Smooth muscle cell (in vitro differentiated cells): ENCODE results near the gene TMEM45B. TPM values are rescaled to one million over a fixed set of nuclear protein-coding genes. Genes with fewer than 3 reads are reported as not detected.
"Not testable (repeated sequence)": the region's sequence is repeated elsewhere in the genome, so short reads cannot be mapped to it uniquely, and the experiment has no call there.

Source experiments
- DNase-seq: peaks from one replicate; lab custom pipeline; 2025; ENCODE audit not compliant: unreplicated experiment; lab: John Stamatoyannopoulos, UW
- H2AFZ ChIP-seq: fragments of 200-600 bp; sonication (generic); 2 replicates; pipeline ENCODE4 v1.6.0; 2016; ENCODE audit warnings: antibody characterized with exemption, low read depth, mild to moderate bottlenecking
- H3F3A ChIP-seq: fragments of 200-600 bp; sonication (generic); 2 replicates; pipeline ENCODE4 v1.6.0; 2017; ENCODE audit warnings: antibody characterized with exemption, low read depth
- H3K27ac ChIP-seq: fragments of 200-600 bp; sonication (generic); 2 replicates; pipeline ENCODE4 v1.5.1; 2016; ENCODE audit warnings: low read depth, mild to moderate bottlenecking
- H3K27me3 ChIP-seq: fragments of 200-600 bp; sonication (generic); 2 replicates; pipeline ENCODE4 v1.6.1; 2016; ENCODE audit warnings: low read depth, mild to moderate bottlenecking
- H3K36me3 ChIP-seq: fragments of 200-600 bp; sonication (generic); 2 replicates; pipeline ENCODE4 v1.5.1; 2016; ENCODE audit warnings: low read depth
- H3K4me1 ChIP-seq: fragments of 200-600 bp; sonication (generic); 2 replicates; pipeline ENCODE4 v1.5.1; 2016; ENCODE audit warnings: low read depth
- H3K4me2 ChIP-seq: fragments of 200-600 bp; sonication (generic); 2 replicates; pipeline ENCODE4 v1.6.0; 2016; ENCODE audit warnings: mild to moderate bottlenecking
- H3K4me3 ChIP-seq: fragments of 200-600 bp; sonication (generic); 2 replicates; pipeline ENCODE4 v1.5.1; 2016; ENCODE audit warnings: mild to moderate bottlenecking
- H3K79me2 ChIP-seq: fragments of 200-600 bp; sonication (generic); 2 replicates; pipeline ENCODE4 v1.6.0; 2016; ENCODE audit warnings: low read depth, mild to moderate bottlenecking
- H3K9ac ChIP-seq: fragments of 200-600 bp; sonication (generic); 2 replicates; pipeline ENCODE4 v1.6.0; 2016; ENCODE audit warnings: low read depth
- H3K9me3 ChIP-seq: fragments of 200-600 bp; sonication (generic); replicated peaks from 2 replicates; pipeline ENCODE4 v1.5.1; 2016; ENCODE audit warnings: low read depth
- H4K20me1 ChIP-seq: fragments of 200-600 bp; sonication (generic); 2 replicates; pipeline ENCODE4 v1.6.0; 2016; ENCODE audit warnings: low read depth
- WGBS: methylation state at CpG from one replicate; pipeline ENCODE4 v1.1.7; 2016; ENCODE audit warnings: low lambda C conversion rate; 5-methylcytosine and 5-hydroxymethylcytosine counted together
- polyA plus RNA-seq: library from polyadenylated mRNA; unstranded; fragments of >200 nt; fragmentation: Nextera tagmentation; extraction: Ambion mirVana; gene quantifications from 2 replicates; pipeline ENCODE4 v1.2.1, GENCODE V29; 2016
- total RNA-seq: library from RNA; depleted of rRNA; stranded (reverse); fragments of >200 nt; gene quantifications from 2 replicates; pipeline ENCODE4 v1.2.3, GENCODE V29; 2014
- TF ChIP-seq, protein P1 (sequence below): fragments of 200-600 bp; sonication (generic); IDR thresholded peaks from 2 replicates; pipeline ENCODE4 v1.5.1; 2017; ENCODE audit warnings: borderline replicate concordance, mild to moderate bottlenecking, antibody characterized with exemption; ENCODE audit not compliant: insufficient read depth, poor library complexity, severe bottlenecking

Gene TMEM45B
- total and polyA plus RNA-seq, 2 experiments from 2014 or later: 3.4 to 4.0 TPM

DNA sequence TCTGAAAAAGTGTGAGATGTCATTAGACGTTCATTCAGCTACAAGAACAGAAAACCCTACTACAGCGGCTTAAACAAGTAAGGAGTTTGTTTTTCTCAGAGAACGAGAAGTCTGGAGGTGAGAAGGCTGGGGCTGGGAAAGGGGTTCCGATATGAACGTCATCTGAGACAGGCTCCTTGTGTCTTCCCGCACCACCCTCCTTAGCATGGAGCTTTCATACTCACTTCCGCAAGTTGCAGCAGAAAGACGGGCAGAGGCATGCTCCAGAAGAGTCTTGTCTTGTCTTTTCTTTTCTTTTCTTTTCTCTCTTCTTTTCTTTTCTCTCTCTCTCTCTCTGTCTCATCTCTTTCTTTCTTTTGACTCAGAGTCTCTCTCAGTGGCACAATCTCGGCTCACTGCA, 3.6 kb downstream of the TMEM45B start:
- Histone ChIP-seq H3K79me2 (no peaks in the 10 kb centered on the region), H3F3A (no peaks in the 10 kb centered on the region), H3K4me3 (no peak overlapping the region), H4K20me1 (no peaks in the 10 kb centered on the region), H3K27me3 (peaks cover 52% of the 10 kb centered on the region), H2AFZ (no peak overlapping the region), H3K9ac (no peak overlapping the region), H3K4me2 (no peak overlapping the region), H3K36me3 (no peaks in the 10 kb centered on the region), H3K4me1 (no peaks in the 10 kb centered on the region), H3K9me3 (no peaks in the 10 kb centered on the region), H3K27ac (no peak overlapping the region)
- no peak for DNase-seq
- 83% methylated on average over 9 of the region's 9 CpGs for WGBS
- TF ChIP-seq, protein P1, sequence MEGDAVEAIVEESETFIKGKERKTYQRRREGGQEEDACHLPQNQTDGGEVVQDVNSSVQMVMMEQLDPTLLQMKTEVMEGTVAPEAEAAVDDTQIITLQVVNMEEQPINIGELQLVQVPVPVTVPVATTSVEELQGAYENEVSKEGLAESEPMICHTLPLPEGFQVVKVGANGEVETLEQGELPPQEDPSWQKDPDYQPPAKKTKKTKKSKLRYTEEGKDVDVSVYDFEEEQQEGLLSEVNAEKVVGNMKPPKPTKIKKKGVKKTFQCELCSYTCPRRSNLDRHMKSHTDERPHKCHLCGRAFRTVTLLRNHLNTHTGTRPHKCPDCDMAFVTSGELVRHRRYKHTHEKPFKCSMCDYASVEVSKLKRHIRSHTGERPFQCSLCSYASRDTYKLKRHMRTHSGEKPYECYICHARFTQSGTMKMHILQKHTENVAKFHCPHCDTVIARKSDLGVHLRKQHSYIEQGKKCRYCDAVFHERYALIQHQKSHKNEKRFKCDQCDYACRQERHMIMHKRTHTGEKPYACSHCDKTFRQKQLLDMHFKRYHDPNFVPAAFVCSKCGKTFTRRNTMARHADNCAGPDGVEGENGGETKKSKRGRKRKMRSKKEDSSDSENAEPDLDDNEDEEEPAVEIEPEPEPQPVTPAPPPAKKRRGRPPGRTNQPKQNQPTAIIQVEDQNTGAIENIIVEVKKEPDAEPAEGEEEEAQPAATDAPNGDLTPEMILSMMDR: no peak

DNA sequence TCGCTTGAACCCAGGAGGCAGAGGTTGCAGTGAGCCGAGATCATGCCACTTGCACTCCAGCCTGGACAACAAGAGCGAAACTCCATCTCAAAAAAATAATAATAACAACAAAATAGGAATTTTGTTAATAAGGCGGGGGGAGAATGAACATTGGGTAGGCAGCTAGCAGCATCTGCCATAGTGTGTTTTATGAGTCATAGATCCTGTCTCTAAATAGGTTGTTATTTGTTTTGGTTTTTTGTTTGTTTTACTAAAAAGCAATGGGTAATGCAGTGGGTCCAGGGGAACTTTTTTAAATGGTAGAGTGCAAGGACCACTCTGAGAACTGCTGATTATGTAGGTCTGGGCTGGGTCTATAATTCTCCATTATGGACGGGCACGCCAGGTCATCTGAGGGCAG, 4.6 kb downstream of the TMEM45B start:
- 97% methylated on average over 6 of the region's 6 CpGs for WGBS
- not testable (repeated sequence) for H3K4me2 ChIP-seq, H3K4me1 ChIP-seq, H3K27ac ChIP-seq, H3K4me3 ChIP-seq, DNase-seq, H4K20me1 ChIP-seq, H3K79me2 ChIP-seq, H3K9ac ChIP-seq, H3F3A ChIP-seq, H2AFZ ChIP-seq, H3K9me3 ChIP-seq, H3K36me3 ChIP-seq
- H3K27me3 ChIP-seq: peaks cover 42% of the 10 kb centered on the region

DNA sequence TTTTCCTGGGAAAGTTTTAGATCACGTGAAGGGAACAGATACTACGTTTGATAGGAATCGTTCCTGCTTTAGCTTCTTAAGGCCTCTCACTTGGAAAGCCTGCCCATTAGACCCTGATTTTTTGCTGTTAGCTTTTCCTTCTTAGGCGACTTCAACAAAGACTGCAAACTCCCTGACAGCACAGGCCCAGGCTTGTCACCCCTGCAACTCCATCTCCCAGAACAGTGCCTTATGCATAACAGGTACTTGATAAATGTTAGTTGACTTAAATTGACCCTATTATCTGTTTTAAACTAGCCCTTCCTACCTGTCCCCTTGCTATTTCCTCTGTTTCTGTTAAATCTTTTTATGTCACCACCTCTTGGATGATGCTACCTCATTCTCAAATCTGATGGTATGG, 7.6 kb downstream of the TMEM45B start:
- not testable (repeated sequence) for H3K9me3 ChIP-seq, H3K27ac ChIP-seq, H3K36me3 ChIP-seq, H3K79me2 ChIP-seq, DNase-seq, H3K4me2 ChIP-seq, H4K20me1 ChIP-seq, H3K9ac ChIP-seq, H2AFZ ChIP-seq, H3K4me3 ChIP-seq, H3F3A ChIP-seq, H3K4me1 ChIP-seq
- peaks cover 11% of the 10 kb centered on the region for H3K27me3 ChIP-seq
- 84% methylated on average over 4 of the region's 4 CpGs for WGBS

DNA sequence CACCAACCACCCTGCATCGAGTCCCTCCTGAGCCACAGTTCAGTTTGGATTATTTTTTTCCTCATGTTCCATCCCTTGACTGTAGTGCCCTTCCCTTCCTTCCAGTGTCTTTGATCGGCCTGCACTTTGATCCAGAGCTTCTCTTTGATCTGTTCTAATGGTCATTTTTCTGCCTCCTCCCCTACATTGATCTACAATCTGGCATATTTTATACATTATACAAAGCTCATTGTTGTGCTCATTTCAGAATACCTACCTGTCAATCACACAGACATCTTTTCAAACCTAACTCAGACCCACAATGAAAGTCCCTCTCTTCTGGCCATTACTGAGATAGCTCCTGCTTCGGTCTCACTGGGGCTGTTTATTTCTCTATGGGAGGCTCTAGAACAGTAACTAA, 8.2 kb downstream of the TMEM45B start:
- H3F3A ChIP-seq, H3K9me3 ChIP-seq, H3K4me1 ChIP-seq, H4K20me1 ChIP-seq, H3K79me2 ChIP-seq, H3K4me3 ChIP-seq, H3K36me3 ChIP-seq, H3K27ac ChIP-seq, H3K9ac ChIP-seq, H2AFZ ChIP-seq, H3K4me2 ChIP-seq, H3K27me3 ChIP-seq, DNase-seq: not testable (repeated sequence)
- WGBS: 86% methylated on average over 3 of the region's 3 CpGs

DNA sequence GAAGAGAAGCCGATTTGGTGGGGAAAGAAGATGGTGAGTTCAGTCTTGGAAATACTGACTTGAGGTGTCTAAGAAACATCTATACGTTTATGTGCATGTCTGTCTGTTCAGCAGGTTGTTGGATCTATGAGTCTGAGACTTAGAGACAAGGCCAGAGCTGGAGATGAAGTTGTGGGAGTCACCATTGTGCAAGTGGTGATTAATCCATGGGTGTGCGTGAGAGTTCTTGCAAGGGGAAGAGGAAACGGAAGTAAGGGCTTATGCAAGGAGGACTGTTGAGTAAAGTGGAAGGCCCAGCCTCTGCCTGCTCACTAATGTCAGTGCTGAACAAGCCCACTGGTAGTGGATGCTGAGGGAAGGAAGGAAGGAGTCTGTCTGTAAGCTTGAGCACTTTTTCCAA, 9.7 kb downstream of the TMEM45B start:
- Histone ChIP-seq H2AFZ (no peak overlapping the region), H3K4me3 (no peak overlapping the region), H3K79me2 (no peaks in the 10 kb centered on the region), H3K4me1 (no peaks in the 10 kb centered on the region), H4K20me1 (no peaks in the 10 kb centered on the region), H3K4me2 (no peak overlapping the region), H3K9ac (no peak overlapping the region), H3K27me3 (no peaks in the 10 kb centered on the region), H3K9me3 (no peaks in the 10 kb centered on the region), H3K36me3 (no peaks in the 10 kb centered on the region), H3K27ac (no peak overlapping the region), H3F3A (no peaks in the 10 kb centered on the region)
- DNase-seq: no peak
- WGBS: 88% methylated on average over 4 of the region's 4 CpGs
- TF ChIP-seq, protein P1: no peak
